Measurements from ENCODE around the gene KDM6A.

DNA sequence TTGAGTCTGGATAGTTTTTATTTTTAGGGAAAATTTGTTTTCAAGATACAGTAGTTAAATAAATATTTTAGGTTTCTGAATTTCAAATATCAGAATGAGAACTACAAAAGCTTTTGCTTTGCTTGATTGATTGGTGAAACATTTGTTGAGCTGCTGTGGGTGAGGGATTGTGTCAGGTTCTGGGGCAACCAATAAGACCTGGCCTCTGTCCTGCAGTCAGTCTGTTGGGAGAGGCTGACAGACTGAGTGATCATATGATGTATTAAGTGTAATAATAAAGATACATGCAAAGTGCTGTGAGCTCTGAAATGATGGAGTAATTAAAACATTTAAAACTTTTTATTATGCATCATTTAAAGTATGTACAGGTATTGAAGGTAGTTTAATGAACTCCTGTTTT lies 9.6 kb downstream of the KDM6A start:
- TF ChIP-seq GATA2 (IDR thresholded peaks at IDR 0.05; ENCODE audit: low read depth, low read length) (no peak), GATA3 (IDR thresholded peaks at IDR 0.05; ENCODE audit: low read depth, low read length) (no peak)

All from SH-SY5Y (cell line).